ENCODE data around the gene DHRS3.

DNA sequence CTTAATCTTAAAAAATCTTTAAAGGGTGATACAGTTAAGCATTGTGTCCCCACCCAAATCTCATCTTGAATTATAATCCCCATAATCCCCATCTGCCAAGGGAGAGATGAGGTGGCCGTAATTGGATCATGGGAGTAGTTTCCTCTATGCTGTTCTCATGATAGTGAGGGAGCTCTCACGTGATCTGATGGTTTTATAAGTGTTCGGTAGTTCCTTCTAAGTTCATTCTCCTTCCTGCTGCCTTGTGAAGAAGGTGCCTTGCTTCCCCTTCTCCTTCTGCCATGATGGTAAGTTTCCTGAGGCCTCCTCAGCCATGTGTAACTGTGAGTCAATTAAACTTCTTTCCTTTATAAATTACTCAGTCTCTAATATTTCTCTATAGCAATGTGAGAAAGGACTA is 10.7 kb downstream of the DHRS3 start:
- TF ChIP-seq, protein P1, sequence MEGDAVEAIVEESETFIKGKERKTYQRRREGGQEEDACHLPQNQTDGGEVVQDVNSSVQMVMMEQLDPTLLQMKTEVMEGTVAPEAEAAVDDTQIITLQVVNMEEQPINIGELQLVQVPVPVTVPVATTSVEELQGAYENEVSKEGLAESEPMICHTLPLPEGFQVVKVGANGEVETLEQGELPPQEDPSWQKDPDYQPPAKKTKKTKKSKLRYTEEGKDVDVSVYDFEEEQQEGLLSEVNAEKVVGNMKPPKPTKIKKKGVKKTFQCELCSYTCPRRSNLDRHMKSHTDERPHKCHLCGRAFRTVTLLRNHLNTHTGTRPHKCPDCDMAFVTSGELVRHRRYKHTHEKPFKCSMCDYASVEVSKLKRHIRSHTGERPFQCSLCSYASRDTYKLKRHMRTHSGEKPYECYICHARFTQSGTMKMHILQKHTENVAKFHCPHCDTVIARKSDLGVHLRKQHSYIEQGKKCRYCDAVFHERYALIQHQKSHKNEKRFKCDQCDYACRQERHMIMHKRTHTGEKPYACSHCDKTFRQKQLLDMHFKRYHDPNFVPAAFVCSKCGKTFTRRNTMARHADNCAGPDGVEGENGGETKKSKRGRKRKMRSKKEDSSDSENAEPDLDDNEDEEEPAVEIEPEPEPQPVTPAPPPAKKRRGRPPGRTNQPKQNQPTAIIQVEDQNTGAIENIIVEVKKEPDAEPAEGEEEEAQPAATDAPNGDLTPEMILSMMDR (IDR thresholded peaks at IDR 0.05) = no peak
- TF ChIP-seq POLR2AphosphoS5 (IDR thresholded peaks at IDR 0.05) = no peak
